Measurements from ENCODE around the gene TSPAN11. TPM values are rescaled to one million over a fixed set of nuclear protein-coding genes. Genes with fewer than 3 reads are reported as not detected.

Gene TSPAN11
- total and polyA plus RNA-seq, 9 donors, result 0.33 to 2.8 (median 1.5) TPM

GRCh38 chr12:30911207-30911606, 15.3 kb upstream of the TSPAN11 start:
- intact Hi-C loops (cut with DNase I), result no loop called here
- H3K27ac ChIP-seq, result no peak overlapping the region
- WGBS, 3 donors, result 7 to 15% (median 9%) methylated on average over 6 of the region's 6 CpGs
- peaks cover 14% of the 10 kb centered on the region for H3K4me1 ChIP-seq (ENCODE audit: insufficient read depth)
- H3K4me3 ChIP-seq, result no peak overlapping the region
- H3K36me3 ChIP-seq, result no peaks in the 10 kb centered on the region
- no peaks in the 10 kb centered on the region for H3K27me3 ChIP-seq
- H3K9me3 ChIP-seq, result no peaks in the 10 kb centered on the region
- TF ChIP-seq POLR2A (IDR thresholded peaks at IDR 0.05), result no peak
- TF ChIP-seq EP300 (IDR thresholded peaks at IDR 0.05), result no peak
- TF ChIP-seq CTCF (IDR thresholded peaks at IDR 0.05), result no peak
- no peak for DNase-seq

GRCh38 chr12:30913323-30913722, 13.2 kb upstream of the TSPAN11 start:
- intact Hi-C loops (cut with DNase I), result no loop called here
- Histone ChIP-seq H3K9me3 (no peaks in the 10 kb centered on the region), H3K4me3 (no peak overlapping the region), H3K4me1 (ENCODE audit: insufficient read depth) (peaks cover 14% of the 10 kb centered on the region), H3K27ac (no peak overlapping the region), H3K36me3 (no peaks in the 10 kb centered on the region), H3K27me3 (no peaks in the 10 kb centered on the region)
- 66 to 97% (median 71%) methylated on average over 4 of the region's 4 CpGs for WGBS, 3 donors
- DNase-seq, result no peak
- no peak for TF ChIP-seq POLR2A (IDR thresholded peaks at IDR 0.05)
- TF ChIP-seq EP300 (IDR thresholded peaks at IDR 0.05), result no peak
- TF ChIP-seq CTCF (IDR thresholded peaks at IDR 0.05), result no peak

GRCh38 chr12:30914986-30915591, 11.5 kb upstream of the TSPAN11 start:
- peaks cover 7% of the 10 kb centered on the region for H3K4me1 ChIP-seq (ENCODE audit: insufficient read depth)
- H3K27me3 ChIP-seq, result no peaks in the 10 kb centered on the region
- H3K27ac ChIP-seq, result no peak overlapping the region
- intact Hi-C loops (cut with DNase I), result no loop called here
- DNase-seq, result no peak
- WGBS, 3 donors, result 77 to 82% (median 80%) methylated on average over 9 of the region's 9 CpGs
- H3K36me3 ChIP-seq, result no peaks in the 10 kb centered on the region
- no peak overlapping the region for H3K4me3 ChIP-seq
- no peaks in the 10 kb centered on the region for H3K9me3 ChIP-seq
- TF ChIP-seq CTCF (IDR thresholded peaks at IDR 0.05) (no peak), EP300 (IDR thresholded peaks at IDR 0.05) (no peak), POLR2A (IDR thresholded peaks at IDR 0.05) (no peak)

- DNase-seq, result no peak
- intact Hi-C loops (cut with DNase I), result no loop called here
- WGBS, 3 donors, result 59 to 68% (median 61%) methylated on average over 1 of the region's 1 CpG
Measured at GRCh38 chr12:30923057-30923456, 3.5 kb upstream of the TSPAN11 start.

More at GRCh38 chr12:30923057-30923456, 3.5 kb upstream of the TSPAN11 start:
- no peaks in the 10 kb centered on the region for H3K4me1 ChIP-seq (ENCODE audit: insufficient read depth)
- H3K36me3 ChIP-seq, result no peaks in the 10 kb centered on the region
- no peak for TF ChIP-seq EP300 (IDR thresholded peaks at IDR 0.05)
- TF ChIP-seq CTCF (IDR thresholded peaks at IDR 0.05), result no peak
- H3K27me3 ChIP-seq, result no peaks in the 10 kb centered on the region
- H3K9me3 ChIP-seq, result no peaks in the 10 kb centered on the region
- no peak overlapping the region for H3K4me3 ChIP-seq
- H3K27ac ChIP-seq, result no peak overlapping the region

Measured in ovary (tissue), 9 donors.